Measurements from ENCODE around the gene CIAO2B. TPM values are rescaled to one million over a fixed set of nuclear protein-coding genes. Genes with fewer than 3 reads are reported as not detected.

The CIAO2B gene
- total RNA-seq, 1 experiment from 2014 or later = 119 TPM

DNA sequence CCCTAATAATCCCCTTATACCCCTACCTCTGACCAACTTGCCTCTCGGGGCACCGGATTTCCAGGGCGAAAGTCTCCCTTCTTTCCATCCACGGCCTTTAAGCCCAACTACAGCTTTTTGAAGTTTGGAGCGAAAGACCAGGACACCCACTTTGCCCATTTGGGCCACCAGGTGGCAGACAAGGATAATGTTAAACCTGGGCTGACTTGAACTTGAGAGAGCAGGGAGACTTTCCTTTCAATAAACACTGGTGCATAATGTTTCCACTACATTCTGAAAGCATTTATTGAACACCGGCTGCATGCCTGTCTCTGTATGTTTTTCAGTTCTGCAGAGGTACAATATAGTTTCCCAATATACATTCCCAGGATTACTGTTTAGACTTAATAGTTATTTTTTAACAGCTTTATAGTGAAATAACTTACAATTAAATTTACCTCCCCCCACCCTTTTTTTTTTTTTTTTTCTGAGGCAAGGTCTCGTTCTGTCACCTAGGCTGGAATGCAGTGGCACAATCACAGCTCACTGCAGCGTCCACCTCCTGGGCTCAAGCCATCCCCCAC, 20.0 kb upstream of the CIAO2B start:
- ChIA-PET CTCF (interaction anchor here (0.6 to 1.3 kb wide), 21 partner anchors 10 to 560 kb away, joined by 3 to 11 read pairs (median 3); partner anchors contain the start of genes CIAO2B, FBXL8, NAE1 and TRADD), POLR2A (interaction anchor here (0.6 kb wide), 1 partner anchor 224 kb away, joined by 5 read pairs; no protein-coding TSS in a partner anchor)
- H3K27ac Mint-ChIP-seq (ENCODE audit: unreplicated experiment) = peak overlapping the region; percentile 72
- H3K9me3 Mint-ChIP-seq (ENCODE audit: unreplicated experiment) = peaks cover 7% of the 10 kb centered on the region
- H3K4me3 ChIP-seq (ENCODE audit: low read depth, low read length) = no peak overlapping the region
- no peaks in the 10 kb centered on the region for H3K36me3 Mint-ChIP-seq (ENCODE audit: insufficient read depth, unreplicated experiment)
- H3K4me1 ChIP-seq = peaks cover 17% of the 10 kb centered on the region
- TF ChIP-seq CTCF (IDR thresholded peaks at IDR 0.05; ENCODE audit: insufficient read depth in 1 of 2, low read depth in 1 of 2, low read length in 1 of 2, severe bottlenecking in 1 of 2, unreplicated experiment in 1 of 2) = peak; percentile 88 to 90
- no peaks in the 10 kb centered on the region for H3K9me3 ChIP-seq
- no peaks in the 10 kb centered on the region for H3K36me3 ChIP-seq (ENCODE audit: control insufficient read depth, insufficient read depth, low read length)
- no peaks in the 10 kb centered on the region for H3K27me3 Mint-ChIP-seq (ENCODE audit: insufficient read depth, unreplicated experiment)
- peak; percentile 81 to 88 for DNase-seq
- H3K4me3 Mint-ChIP-seq (ENCODE audit: unreplicated experiment) = peak overlapping the region; percentile 50
- H3K27me3 ChIP-seq (replicated peaks; ENCODE audit: control insufficient read depth, insufficient read depth, low read length) = no peaks in the 10 kb centered on the region
- intact Hi-C loops (cut with micrococcal nuclease; ENCODE audit: unreplicated experiment) = loop anchor here (1.0 to 2.0 kb wide), 5 partner anchors 23 to 231 kb away; partner anchors contain the start of gene B3GNT9
- BruUV-seq (replicated peaks) = no TSS peak
- peaks cover 15% of the 10 kb centered on the region for H3K4me1 Mint-ChIP-seq (ENCODE audit: low read depth, unreplicated experiment)

- Histone ChIP-seq H3K36me3 (ENCODE audit: control insufficient read depth, insufficient read depth, low read length) (no peaks in the 10 kb centered on the region), H3K4me1 (peaks cover 17% of the 10 kb centered on the region), H3K4me3 (ENCODE audit: low read depth, low read length) (no peak overlapping the region), H3K9me3 (no peaks in the 10 kb centered on the region), H3K27me3 (replicated peaks; ENCODE audit: control insufficient read depth, insufficient read depth, low read length) (no peaks in the 10 kb centered on the region)
- intact Hi-C loops (cut with micrococcal nuclease; ENCODE audit: unreplicated experiment) = loop anchor here (1.0 to 2.0 kb wide), 5 partner anchors 24 to 232 kb away; partner anchors contain the start of gene B3GNT9
- ChIA-PET POLR2A (interaction anchor here (0.6 kb wide), 1 partner anchor 225 kb away, joined by 5 read pairs; no protein-coding TSS in a partner anchor), CTCF (interaction anchor here (0.6 to 1.3 kb wide), 21 partner anchors 7 to 316 kb away, joined by 3 to 11 read pairs (median 3); partner anchors contain the start of genes CES3, CIAO2B, FBXL8 and NAE1)
- Mint-ChIP-seq H3K9me3 (ENCODE audit: unreplicated experiment) (peaks cover 7% of the 10 kb centered on the region), H3K36me3 (ENCODE audit: insufficient read depth, unreplicated experiment) (no peaks in the 10 kb centered on the region), H3K27me3 (ENCODE audit: insufficient read depth, unreplicated experiment) (no peaks in the 10 kb centered on the region), H3K27ac (ENCODE audit: unreplicated experiment) (peak overlapping the region; percentile 72), H3K4me1 (ENCODE audit: low read depth, unreplicated experiment) (peaks cover 15% of the 10 kb centered on the region), H3K4me3 (ENCODE audit: unreplicated experiment) (peak overlapping the region; percentile 50)
- BruUV-seq (replicated peaks) = no TSS peak
- DNase-seq = peak; percentile 44 to 73
- TF ChIP-seq CTCF (IDR thresholded peaks at IDR 0.05; ENCODE audit: insufficient read depth in 1 of 2, low read depth in 1 of 2, low read length in 1 of 2, severe bottlenecking in 1 of 2, unreplicated experiment in 1 of 2) = no peak
These were observed 19.4 kb upstream of the CIAO2B start for GRCh38 chr16:66953462-66954096.

- DNase-seq = no peak
- peaks cover 17% of the 10 kb centered on the region for H3K4me1 ChIP-seq
- peaks cover 7% of the 10 kb centered on the region for H3K9me3 Mint-ChIP-seq (ENCODE audit: unreplicated experiment)
- H3K27me3 Mint-ChIP-seq (ENCODE audit: insufficient read depth, unreplicated experiment) = no peaks in the 10 kb centered on the region
- no peak overlapping the region for H3K4me3 ChIP-seq (ENCODE audit: low read depth, low read length)
- no peak for TF ChIP-seq CTCF (IDR thresholded peaks at IDR 0.05; ENCODE audit: insufficient read depth in 1 of 2, low read depth in 1 of 2, low read length in 1 of 2, severe bottlenecking in 1 of 2, unreplicated experiment in 1 of 2)
- no peaks in the 10 kb centered on the region for H3K36me3 ChIP-seq (ENCODE audit: control insufficient read depth, insufficient read depth, low read length)
- H3K9me3 ChIP-seq = no peaks in the 10 kb centered on the region
- H3K4me3 Mint-ChIP-seq (ENCODE audit: unreplicated experiment) = no peak overlapping the region
- H3K36me3 Mint-ChIP-seq (ENCODE audit: insufficient read depth, unreplicated experiment) = no peaks in the 10 kb centered on the region
- peak overlapping the region; percentile 72 for H3K27ac Mint-ChIP-seq (ENCODE audit: unreplicated experiment)
- intact Hi-C loops (cut with micrococcal nuclease; ENCODE audit: unreplicated experiment) = no loop called here
- POLR2A ChIA-PET = no interaction called here
- TSS peak; percentile 53 for BruUV-seq (replicated peaks)
- peaks cover 15% of the 10 kb centered on the region for H3K4me1 Mint-ChIP-seq (ENCODE audit: low read depth, unreplicated experiment)
- CTCF ChIA-PET = interaction anchor here (0.5 to 1.2 kb wide), 3 partner anchors 8 to 57 kb away, joined by 3 to 5 read pairs (median 3); partner anchors contain the start of gene CES3
- H3K27me3 ChIP-seq (replicated peaks; ENCODE audit: control insufficient read depth, insufficient read depth, low read length) = no peaks in the 10 kb centered on the region
These were observed 18.4 kb upstream of the CIAO2B start for GRCh38 chr16:66952430-66953110.

Data from Caco-2 (cell line).